Transverse colon (tissue), 4 donors: Measurements from ENCODE around the gene PACS2. TPM values are rescaled to one million over a fixed set of nuclear protein-coding genes. Genes with fewer than 3 reads are reported as not detected.
A peak's percentile ranks its signal among the peaks of the same experiment; 100 is the strongest.

Source experiments
- DNase-seq: peaks from one replicate; pipeline ENCODE4 v3.0.0-alpha.2; 2019
- H3K27ac ChIP-seq, 4 donors: fragments of 200-600 bp; sonication (generic); 2 replicates each; pipeline ENCODE4 v1.5.1; 2016 to 2018; ENCODE audit warnings: inconsistent platforms in 4 of 4
- H3K27me3 ChIP-seq: fragments of 200-600 bp; sonication (generic); 2 replicates; pipeline ENCODE4 v1.5.1; 2017; ENCODE audit warnings: inconsistent platforms
- H3K36me3 ChIP-seq, 4 donors: fragments of 200-600 bp; sonication (generic); 2 replicates each; pipeline ENCODE4 v1.5.1; 2017 to 2019; ENCODE audit warnings: inconsistent platforms in 4 of 4
- H3K4me1 ChIP-seq, 4 donors: fragments of 200-600 bp; sonication (generic); 2 replicates each; pipeline ENCODE4 v1.5.1; 2017 to 2020; ENCODE audit warnings: inconsistent platforms in 4 of 4
- H3K4me3 ChIP-seq, 4 donors: fragments of 200-600 bp; sonication (generic); 1 replicate in 1 of 4; 2 replicates in 3 of 4; pipeline versions ENCODE4 v1.5.1 to v1.6.1; 2017 to 2019; ENCODE audit warnings: inconsistent platforms in 4 of 4
- H3K9me3 ChIP-seq, 2 donors: fragments of 200-600 bp; sonication (generic); 2 replicates each; pipeline ENCODE4 v1.5.1; 2017 to 2019; ENCODE audit warnings: inconsistent platforms in 2 of 2
- CTCF ChIP-seq, 5 experiments: fragments of 200-600 bp in 3 of 5; fragments of 450-650 bp in 2 of 5; sonication (generic) in 3 of 5; IDR thresholded peaks; 1 replicate in 2 of 5; 2 replicates in 3 of 5; pipeline ENCODE4 v1.5.1; 2016 to 2017; ENCODE audit warnings: antibody characterized with exemption in 5 of 5, inconsistent platforms in 3 of 5, mild to moderate bottlenecking in 2 of 5, moderate library complexity in 1 of 5
- EP300 ChIP-seq: sonication (generic); formaldehyde crosslinking; IDR thresholded peaks from one replicate; pipeline ENCODE4 v1.6.1; 2017; ENCODE audit warnings: antibody characterized with exemption, low read depth
- POLR2A ChIP-seq: fragments of 450-650 bp; IDR thresholded peaks from one replicate; pipeline ENCODE4 v1.6.1; 2016; ENCODE audit warnings: antibody characterized with exemption, mild to moderate bottlenecking, moderate library complexity
- POLR2AphosphoS5 ChIP-seq, 3 donors: sonication (generic); formaldehyde crosslinking; IDR thresholded peaks; one replicate each; pipeline ENCODE4 v1.6.1; 2016; ENCODE audit warnings: antibody characterized with exemption in 3 of 3
- WGBS, 2 donors: methylation state at CpG; one replicate each; pipeline ENCODE4 v1.1.5; 2018; ENCODE audit warnings: low coverage in 1 of 2; 5-methylcytosine and 5-hydroxymethylcytosine counted together
- in situ Hi-C, 4 donors: fragments of 200-750 bp; cut with MboI; loops; one replicate each; pipeline versions ENCODE4 v1.15.0 to v1.15.1; 2017; ENCODE audit warnings: low sequenced_read_pairs in 3 of 4, low pct_ligation_motif_present in 1 of 4, low pct_unique_long_range_greater_than_20kb in 1 of 4
- intact Hi-C: fragments of 100-400 bp; cut with DNase I; formaldehyde crosslinking; loops from one replicate; pipeline ENCODE4 v1.15.1; 2023; ENCODE audit warnings: low total_unique reads
- total RNA-seq, 4 donors: library from RNA; depleted of rRNA; stranded (reverse); fragments of >200 nt; gene quantifications; one replicate each; pipeline ENCODE4 v1.1.0, GENCODE V29; 2016

PACS2 gene
- 100 to 1,000 TPM in 2 of 4 donors, 10 to 100 TPM in 2; 63.0 to 249 (median 135) TPM for total RNA-seq

GRCh38 chr14:105314287-105315200 is at the start of gene PACS2:
Gene PACS2, plus strand, starts transcription at chr14:105314748. Its CDS starts 171 bp downstream, at chr14:105314919.
- no peaks in the 10 kb centered on the region for H3K36me3 ChIP-seq
- H3K4me1 ChIP-seq: peaks cover 21 to 38% (median 35%) of the 10 kb centered on the region in 4 donors
- no peaks in the 10 kb centered on the region for H3K9me3 ChIP-seq
- in situ Hi-C loops: no loop called here
- peak within 1 kb of the TSS; percentile 78 to 93 (median 86) for H3K4me3 ChIP-seq
- 1% methylated on average over 17 of the region's 163 CpGs; no CpG with 5 or more reads in 1 of the 2 donors for WGBS, 2 donors
- intact Hi-C loops: no loop called here
- peak within 1 kb of the TSS; percentile 90 to 97 (median 94) for H3K27ac ChIP-seq
- TF ChIP-seq POLR2A: no peak
- no peak for TF ChIP-seq POLR2AphosphoS5 (IDR thresholded peaks at IDR 0.05)
- TF ChIP-seq CTCF (IDR thresholded peaks at IDR 0.05): no peak
- TF ChIP-seq EP300: no peak
- peak; percentile 81 for DNase-seq
- no peaks in the 10 kb centered on the region for H3K27me3 ChIP-seq

- intact Hi-C loops (no loop called here), in situ Hi-C loops (no loop called here)
- Histone ChIP-seq H3K27me3 (no peaks in the 10 kb centered on the region), H3K4me1 (no peaks in the 10 kb centered on the region), H3K27ac (no peak overlapping the region), H3K36me3 (peaks cover 0 to 4% (median 0%) of the 10 kb centered on the region in 4 donors), H3K9me3 (no peaks in the 10 kb centered on the region), H3K4me3 (no peak overlapping the region)
- DNase-seq: no peak
- TF ChIP-seq EP300: no peak
- TF ChIP-seq CTCF (IDR thresholded peaks at IDR 0.05): peak in 2 of 5 experiments; percentile 3 to 17
- 88% methylated on average over 20 of the region's 21 CpGs; no CpG with 5 or more reads in 1 of the 2 donors for WGBS, 2 donors
These were observed 46.6 kb upstream of the PACS2 start for GRCh38 chr14:105267820-105268548.

- Histone ChIP-seq H3K27ac (no peak overlapping the region), H3K4me3 (no peak overlapping the region), H3K27me3 (no peaks in the 10 kb centered on the region), H3K4me1 (no peaks in the 10 kb centered on the region), H3K36me3 (peaks cover 0 to 4% (median 0%) of the 10 kb centered on the region in 4 donors), H3K9me3 (no peaks in the 10 kb centered on the region)
- DNase-seq: no peak
- WGBS, 2 donors: 93 to 100% methylated on average over 3 to 18 of the region's 18 CpGs
- in situ Hi-C loops (no loop called here), intact Hi-C loops (no loop called here)
- no peak for TF ChIP-seq EP300
These were observed 45.7 kb upstream of the PACS2 start for GRCh38 chr14:105268736-105269354.

- Histone ChIP-seq H3K4me3 (no peak overlapping the region), H3K27me3 (no peaks in the 10 kb centered on the region), H3K27ac (no peak overlapping the region), H3K4me1 (no peaks in the 10 kb centered on the region), H3K36me3 (no peaks in the 10 kb centered on the region), H3K9me3 (no peaks in the 10 kb centered on the region)
- 90% methylated on average over 9 of the region's 11 CpGs; no CpG with 5 or more reads in 1 of the 2 donors for WGBS, 2 donors
- intact Hi-C loops: no loop called here
- in situ Hi-C loops: no loop called here
- no peak for TF ChIP-seq CTCF (IDR thresholded peaks at IDR 0.05)
- no peak for TF ChIP-seq EP300
- TF ChIP-seq POLR2A: no peak
- TF ChIP-seq POLR2AphosphoS5 (IDR thresholded peaks at IDR 0.05): no peak
- no peak for DNase-seq
These were observed 45.1 kb upstream of the PACS2 start for GRCh38 chr14:105269405-105269804.
